ENCODE results near the gene PRKACA.
"Not testable (repeated sequence)": the region's sequence is repeated elsewhere in the genome, so short reads cannot be mapped to it uniquely, and the experiment has no call there.

Gene PRKACA

DNA sequence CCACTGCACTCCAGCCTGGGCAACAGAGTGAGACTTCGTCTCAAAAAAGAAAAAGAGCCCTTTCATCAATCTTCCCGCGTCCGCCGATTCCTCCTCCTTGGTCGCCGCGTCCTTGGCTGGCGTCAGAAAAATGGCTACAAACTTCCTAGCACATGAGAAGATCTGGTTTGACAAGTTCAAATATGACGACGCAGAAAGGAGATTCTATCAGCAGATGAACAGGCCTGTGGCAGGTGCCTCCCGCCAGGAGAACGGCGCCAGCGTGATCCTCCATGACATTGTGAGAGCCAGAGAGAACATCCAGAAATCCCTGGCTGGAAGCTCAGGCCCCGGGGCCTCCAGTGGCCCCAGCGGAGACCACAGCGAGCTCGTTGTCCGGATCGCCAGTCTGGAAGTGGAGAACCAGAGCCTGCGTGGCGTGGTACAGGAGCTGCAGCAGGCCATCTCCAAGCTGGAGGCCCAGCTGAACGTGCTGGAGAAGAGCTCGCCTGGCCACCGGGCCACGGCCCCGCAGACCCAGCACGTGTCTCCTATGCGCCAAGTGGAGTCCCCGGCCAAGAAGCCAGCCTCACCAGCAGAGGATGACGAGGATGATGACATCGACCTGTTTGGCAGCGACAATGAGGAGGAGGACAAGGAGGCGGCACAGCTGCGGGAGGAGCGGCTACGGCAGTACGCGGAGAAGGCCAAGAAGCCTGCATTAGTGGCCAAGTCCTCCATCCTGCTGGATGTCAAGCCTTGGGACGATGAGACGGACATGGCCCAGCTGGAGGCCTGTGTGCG is 47.1 kb downstream of the PRKACA start:
- DNase-seq (ENCODE audit: low read depth): no peak

DNA sequence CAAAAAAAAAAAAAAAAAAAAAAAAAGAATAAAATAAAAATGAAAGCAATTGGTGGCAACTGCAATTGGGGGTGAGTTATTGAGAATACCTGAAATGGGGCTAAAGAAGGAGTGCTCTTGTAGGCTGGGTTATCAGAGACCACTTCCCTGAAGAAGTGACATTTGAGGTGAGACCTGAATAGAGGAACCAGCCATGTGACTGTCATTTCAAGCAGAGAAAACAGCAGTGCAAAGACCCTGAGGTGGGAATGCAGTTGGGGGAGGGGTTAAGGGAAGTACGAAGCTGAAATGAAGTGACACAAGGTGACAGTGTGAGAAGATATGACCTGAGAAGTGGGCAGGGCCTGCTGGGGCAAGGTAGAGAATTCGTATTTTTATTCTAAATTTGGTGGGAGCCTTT is 51.4 kb downstream of the PRKACA start:
- no peak for DNase-seq (ENCODE audit: low read depth)

DNA sequence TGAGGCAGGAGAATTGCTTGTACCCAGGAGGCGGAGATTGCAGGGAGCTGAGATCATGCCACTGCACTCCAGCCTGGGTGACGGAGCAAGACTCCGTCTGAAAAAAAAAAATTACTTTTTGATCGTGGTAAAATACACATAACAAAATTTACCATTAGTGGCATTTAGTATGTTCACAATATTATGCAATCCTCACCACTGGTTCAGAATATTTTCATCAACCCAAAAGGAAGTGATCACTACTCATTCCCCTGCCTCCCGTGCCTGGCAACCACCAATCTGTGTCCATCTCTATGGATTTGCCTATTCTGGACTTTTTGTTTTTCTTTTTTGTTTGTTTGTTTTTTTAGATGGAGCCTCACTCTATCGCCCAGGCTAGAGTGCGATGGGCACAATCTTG is 54.5 kb downstream of the PRKACA start:
- peak; percentile 28 for DNase-seq (ENCODE audit: low read depth)

DNA sequence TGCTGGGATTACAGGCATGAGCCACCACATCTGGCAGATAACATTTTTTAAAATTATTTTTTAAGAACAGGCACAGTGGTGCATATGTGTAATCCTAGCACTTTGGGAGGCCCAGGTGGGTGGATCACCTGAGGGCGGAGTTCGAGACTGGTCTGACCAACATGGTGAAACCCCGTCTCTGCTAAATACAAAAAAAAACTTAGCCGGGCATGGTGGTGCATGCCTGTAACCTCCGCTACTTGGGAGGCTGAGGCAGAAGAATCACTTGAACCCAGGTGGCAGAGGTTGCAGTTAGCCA is 55.1 kb downstream of the PRKACA start:
- DNase-seq (ENCODE audit: low read depth): no peak

DNA sequence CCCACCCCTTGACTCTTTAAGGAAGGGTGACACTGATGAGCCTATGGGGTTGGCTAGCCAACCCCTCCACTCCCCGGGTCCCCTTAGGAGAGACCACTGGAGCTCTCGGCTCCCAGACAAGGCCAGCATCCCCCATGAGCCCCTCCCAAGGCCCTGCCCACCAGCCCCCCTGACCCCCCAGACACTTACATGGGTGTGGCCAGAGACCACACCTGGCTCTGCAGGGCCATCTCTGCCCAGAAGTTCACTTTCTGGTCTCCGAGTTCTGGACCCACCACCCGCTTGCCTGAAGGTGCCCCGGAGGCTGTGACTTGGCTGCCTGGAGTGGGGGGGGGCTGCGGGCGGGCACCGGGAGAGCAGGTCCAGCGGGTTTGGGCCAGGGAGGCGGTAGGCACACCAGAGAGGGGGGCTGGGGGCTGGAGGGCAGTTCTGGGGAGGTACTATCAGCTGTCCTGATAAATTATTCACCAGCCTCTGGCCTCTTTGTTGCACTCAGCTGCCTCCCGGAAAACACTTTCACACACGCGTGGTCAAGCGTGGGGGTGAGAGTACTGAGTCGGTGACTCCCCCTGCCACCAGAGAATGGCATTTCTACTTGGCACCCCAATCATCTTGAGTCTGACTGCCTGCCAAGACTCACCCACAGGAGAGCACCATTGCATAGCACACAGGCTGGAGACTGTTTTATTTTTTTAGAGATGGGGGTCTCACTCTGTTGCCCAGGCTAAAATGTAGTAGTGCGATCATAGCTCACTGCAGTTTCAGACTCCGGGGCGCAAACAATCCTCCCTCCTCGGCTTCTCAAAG is 55.6 kb downstream of the PRKACA start, which contains the start of gene PALM3:
Gene PALM3, minus strand, starts transcription at position 326 of the 807 bp plus-strand sequence. Its CDS starts 96 bp downstream, at position 230.
- no peak for DNase-seq (ENCODE audit: low read depth)

DNA sequence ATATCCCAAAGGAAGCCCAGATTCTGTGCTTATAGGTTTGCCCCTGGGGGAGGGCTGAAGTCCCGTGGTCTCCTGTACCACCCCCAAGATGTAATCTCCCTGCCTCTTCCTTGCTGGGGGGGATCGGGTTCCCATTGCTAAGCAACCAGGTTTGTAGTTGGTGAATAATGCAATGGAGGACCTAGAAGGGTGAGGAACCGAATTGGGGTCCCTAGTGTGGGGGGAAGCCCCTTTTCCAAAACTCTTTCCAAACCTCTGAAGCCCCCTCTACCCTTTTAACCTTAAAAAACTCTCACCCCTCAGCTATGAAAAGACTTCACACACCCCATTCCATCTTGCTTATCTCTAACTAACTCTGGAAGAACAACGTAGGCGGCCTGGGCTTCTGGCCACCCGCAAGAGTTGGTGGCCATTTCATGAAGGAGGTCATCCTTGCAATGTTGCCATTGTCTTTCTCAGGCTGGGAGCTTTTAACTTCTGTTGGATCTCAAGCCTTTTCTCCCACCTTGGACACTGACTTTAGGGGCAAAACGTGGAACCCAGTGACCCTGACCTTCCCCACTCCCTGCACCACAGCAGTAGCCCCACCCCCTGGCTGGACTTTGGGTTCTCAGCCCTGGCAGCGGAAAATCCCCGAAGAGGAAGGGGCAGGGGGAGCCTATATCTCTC is 56.3 kb downstream of the PRKACA start:
- no peak for DNase-seq (ENCODE audit: low read depth)

DNA sequence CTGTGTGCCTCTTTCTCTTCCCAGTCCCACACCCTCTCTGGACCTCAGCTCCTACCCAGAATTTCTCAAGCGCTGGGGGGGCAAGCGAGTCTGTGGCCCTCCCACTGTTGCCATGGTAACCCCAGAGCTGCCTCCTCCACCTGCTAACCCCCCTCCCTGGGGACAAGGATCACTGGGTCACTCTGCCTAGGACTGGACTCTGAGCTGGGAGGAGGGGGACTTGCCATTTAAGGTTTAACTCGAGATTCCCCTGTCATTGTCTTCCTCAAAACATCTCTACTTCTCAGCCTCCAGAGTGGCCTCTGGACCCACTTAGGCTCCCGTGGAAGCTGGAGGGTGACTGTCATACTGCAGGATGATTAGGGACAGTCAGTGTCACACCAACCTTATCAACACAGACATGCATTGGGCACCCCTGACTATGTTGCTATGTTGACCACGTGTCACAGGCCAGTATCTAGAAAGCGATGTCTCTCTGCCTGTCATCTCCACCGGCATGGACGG is 57.9 kb downstream of the PRKACA start:
- no peak for DNase-seq (ENCODE audit: low read depth)

DNA sequence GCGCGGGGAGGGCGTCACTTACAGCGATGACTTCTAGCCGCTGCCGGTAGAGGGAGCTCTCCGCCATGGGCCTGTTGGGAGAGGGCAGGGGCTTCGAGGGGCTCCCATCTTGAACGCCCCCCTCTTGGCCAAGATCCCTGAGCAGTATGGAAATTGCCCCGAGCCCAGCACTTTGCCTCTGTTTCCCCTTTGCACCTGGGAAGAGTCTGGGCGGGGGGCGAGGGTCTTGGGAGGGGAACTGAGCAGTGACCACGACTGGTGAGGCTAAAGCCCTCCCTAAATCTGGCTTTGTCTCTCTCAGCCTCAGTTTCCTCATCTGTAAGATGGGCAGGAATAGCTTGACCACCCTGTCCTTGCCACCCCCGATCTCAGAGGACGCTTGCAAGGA is 58.5 kb downstream of the PRKACA start:
- DNase-seq (ENCODE audit: low read depth): no peak

DNA sequence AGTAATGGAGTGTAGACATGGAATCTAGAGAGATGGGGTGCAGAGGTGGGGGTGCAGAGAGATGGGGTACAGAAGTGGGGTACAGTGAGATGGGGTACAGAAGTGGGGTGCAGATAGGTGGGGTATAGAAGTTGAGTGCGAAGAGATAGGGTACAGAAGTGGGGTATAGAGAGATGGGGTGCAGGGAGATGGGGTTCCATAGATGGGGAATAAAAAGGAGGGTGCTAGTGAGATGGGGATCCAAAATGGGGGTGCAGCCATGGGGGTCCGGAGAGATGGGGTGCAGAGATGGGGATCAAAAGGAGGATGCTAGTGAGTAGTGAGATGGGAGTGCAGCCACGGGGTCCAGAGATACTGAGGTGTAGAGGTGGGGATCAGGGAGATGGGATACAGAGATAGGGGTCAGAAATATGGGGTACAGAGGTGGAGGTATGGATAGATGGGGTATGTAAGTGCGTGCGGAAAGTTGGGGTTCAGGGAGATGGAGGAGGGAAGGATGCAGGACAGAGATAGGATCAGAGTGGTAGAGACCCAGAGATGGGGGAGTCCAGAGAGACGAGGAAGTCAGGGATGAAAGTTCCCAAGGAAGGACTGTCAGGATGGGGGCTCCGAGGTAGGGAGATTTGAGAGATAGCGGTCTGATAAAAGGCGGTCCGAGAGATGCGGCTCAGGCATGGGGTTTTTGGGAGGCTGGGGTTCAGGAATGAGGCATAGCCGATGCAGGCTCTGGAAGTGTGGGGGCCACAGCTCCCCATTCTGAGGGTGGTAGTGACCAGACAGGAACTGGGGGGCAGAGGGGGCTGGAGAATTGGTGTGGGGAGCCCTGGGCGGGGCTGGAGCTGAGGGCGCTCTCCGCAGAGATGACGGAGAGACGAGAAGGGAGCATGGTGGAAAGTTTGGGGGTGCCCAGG is 59.1 kb downstream of the PRKACA start:
- no peak for DNase-seq (ENCODE audit: low read depth)

DNA sequence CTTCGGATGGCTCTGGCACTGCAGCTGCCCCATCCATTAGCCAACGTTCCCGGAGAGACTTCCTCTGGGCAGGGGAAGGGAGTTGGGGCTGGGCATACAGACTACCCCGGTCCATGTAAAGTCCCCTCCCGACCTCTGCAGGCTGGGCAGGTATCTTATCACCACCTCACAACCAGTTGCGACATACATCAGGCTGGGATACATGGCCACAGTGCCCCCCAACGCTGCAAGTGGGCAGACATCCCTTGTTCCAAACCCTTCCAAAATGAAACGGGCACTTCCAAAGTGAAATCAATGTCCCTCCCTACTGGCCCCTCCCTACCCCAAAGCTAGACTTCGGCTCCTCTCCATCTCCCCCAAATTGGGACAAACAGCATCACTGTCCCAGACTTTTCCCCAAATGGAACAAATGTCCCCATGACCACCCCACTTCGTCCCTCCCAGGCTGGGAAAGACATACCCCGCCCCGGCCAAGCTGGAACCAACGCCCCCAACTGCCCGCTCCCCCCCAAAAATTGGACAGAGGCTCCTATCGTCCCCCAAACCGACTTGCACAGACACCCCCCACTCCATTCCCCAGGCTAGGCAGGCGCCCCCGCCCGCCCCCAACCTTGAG is 60.7 kb downstream of the PRKACA start:
- no peak for DNase-seq (ENCODE audit: low read depth)

DNA sequence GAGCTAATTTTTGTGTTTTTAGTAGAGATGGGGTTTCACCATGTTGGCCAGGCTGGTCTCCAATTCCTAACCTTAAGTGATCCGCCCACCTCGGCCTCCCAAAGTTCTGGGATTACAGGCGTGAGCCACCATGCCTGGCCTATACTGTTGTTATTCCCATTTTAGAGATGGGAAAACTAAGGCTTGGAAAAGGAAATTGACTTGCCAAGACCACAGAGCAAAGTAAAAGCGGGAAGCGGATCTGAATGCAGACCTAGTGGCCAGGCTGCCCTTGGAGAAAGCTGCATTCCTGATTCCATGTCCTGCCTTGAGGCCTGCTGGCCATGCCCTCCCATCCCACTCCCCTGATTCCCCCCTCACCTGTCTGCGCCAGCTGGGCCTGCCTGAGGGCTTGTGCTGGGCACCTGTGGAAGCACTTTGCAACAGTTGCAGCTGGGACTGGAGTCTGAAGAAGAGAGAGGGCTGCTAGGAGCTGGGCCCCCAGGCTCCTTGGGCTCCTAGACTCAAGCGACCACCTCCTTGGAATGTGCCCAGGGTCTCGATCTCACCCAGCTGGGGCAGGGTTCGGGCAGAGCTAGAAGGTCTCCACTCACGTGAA is 61.4 kb downstream of the PRKACA start:
- DNase-seq (ENCODE audit: low read depth): no peak

DNA sequence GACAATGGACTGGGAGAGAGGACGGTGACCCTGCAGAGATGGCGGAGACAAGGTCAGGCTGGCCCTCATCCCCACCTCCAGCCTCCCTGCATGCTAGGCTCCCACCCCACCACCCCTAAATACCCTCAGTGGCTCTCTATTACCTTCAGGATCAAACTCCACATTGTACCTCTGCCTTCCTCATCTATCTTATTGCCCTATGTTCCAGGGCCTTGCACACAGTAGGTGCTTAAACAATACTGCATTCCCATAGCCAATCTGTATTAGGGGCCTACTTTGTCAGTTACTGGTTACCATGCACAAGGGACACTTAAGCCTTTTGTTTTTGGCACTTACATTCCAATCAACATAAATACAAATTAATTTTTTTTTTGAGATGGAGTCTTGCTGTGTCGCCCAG is 62.2 kb downstream of the PRKACA start:
- no peak for DNase-seq (ENCODE audit: low read depth)

DNA sequence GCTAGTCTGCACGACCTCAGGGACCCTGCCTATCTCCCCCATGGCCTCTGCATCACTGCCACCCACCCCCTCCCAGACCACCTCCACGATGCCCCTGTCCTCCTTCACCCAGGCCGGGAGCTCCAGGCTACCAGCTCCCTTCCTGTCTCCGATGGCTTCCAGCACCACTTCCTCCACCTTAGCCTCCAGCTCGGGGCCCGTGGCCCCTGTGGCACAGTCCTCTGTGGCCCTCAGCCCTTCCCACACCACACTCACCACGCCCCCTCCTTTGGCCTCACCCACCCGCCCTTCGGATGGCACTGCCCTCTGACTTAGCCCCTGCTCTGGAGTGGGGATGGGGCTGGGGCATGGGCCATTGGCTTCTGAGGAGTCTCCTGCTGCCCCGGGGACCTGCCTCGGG is 62.8 kb downstream of the PRKACA start:
- DNase-seq (ENCODE audit: low read depth): no peak

DNA sequence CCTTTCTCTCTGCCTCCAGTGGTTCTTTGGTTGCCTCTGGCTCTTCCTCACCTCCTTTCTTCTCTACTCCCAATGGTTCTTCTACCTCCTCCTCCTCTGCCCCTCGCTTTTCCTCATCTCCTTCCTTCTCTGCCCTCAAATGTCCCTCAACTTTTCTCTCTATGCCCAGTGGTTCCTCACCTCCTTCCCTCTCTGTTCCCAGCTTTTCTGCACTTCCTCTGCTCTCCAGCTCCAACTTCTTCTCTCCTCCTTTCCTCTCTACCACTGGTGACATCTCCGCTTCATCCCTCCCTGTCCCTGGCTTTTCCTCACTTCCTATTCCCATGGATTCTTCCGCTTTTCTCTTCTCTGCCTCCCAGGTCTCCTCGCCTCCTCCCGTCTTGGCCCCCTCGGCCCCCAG is 63.5 kb downstream of the PRKACA start:
- DNase-seq (ENCODE audit: low read depth): no peak

DNA sequence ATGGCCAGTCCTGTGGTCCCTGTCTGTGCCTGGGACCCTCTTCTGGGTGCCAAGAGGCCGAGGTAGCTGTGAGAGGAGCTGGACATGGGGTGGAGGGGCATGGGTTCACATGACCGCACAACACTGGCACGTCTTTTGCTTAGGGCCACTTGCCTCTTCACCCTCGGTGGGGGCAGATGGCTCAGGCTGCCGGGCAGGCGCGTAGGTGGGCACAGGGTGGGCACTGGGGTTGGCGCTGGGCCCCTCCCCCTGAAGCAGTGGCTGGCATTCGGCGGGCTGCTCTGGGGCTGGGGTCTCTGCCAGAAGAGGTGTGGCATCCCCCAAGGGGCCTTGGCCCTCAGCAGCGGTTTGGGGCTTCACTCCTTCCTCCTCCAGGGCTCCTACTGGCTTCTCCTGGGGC is 64.1 kb downstream of the PRKACA start:
- DNase-seq (ENCODE audit: low read depth): no peak

DNA sequence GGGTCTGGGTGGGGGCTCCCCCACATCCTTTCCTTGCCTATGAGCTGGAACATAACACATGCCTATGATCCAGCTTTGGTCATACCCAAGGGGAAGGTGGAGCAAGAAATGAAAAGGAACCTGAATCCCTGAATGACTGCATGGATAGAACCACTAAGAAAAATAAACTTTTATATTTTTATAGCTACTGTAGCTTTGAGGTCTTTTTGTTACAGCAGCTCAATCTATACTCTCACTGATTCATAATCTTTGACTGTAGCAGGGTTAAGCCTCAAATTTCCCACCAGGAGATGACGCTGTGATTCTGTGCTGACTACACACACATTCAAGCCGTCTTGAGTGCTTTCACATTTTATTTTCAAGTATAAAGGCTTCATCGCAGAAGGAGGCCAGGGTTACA is 64.5 kb downstream of the PRKACA start:
- DNase-seq (ENCODE audit: low read depth): no peak

DNA sequence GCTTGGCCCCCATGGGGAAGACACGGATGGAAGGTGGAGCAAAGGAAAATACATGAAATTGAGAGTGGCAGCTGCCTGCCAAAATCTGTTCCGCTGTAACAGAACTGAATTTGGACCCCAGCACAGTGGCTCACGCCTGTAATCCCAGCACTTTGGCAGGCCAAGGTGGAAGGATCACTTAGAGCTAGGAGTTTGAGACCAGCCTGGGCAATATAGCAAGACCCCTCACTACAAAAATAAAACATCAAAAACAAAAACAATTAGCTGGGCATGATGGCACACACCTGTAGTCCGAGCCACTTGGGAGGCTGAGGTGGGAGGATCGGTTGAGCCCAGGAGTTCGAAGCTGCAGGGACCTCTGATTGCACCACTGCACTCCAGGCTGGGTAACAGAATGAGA is 65.1 kb downstream of the PRKACA start:
- DNase-seq (ENCODE audit: low read depth): no peak

DNA sequence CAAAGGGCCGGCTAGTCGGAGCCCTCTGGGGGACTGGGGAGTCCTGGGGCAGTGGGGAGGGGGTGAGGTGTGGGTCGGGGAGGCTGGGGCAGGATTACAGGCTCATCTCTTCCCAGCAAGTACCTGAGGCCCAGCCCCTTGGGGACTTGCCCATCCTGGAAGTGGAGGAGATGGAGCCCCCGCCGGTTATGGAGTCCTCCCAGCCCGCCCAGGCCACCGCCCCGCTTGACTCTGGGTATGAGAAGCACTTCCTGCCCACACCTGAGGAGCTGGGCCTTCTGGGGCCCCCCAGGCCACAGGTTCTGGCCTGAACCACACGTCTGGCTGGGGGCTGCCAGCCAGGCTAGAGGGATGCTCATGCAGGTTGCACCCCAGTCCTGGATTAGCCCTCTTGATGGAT is 65.6 kb downstream of the PRKACA start:
- DNase-seq (ENCODE audit: low read depth): no peak

DNA sequence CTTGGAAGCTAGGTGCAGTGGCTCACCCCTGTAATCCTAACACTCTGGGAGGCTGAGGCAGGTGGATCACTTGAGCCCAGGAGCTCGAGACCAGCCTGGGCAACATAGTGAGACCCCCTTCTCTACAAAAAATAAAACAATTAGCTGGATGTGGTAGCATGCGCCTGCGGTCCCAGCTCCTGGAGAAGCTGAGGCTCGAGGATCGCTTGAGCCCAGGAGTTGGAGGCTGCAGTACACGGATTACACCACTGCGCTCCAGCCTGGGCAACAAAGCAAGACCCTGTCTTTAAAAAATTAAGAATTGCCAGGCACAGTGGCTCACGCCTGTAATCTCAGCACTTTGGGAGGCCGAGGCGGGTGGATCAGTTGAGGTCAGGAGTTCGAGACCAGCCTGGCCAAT is 66.6 kb downstream of the PRKACA start:
- not testable (repeated sequence) for DNase-seq (ENCODE audit: low read depth)

DNA sequence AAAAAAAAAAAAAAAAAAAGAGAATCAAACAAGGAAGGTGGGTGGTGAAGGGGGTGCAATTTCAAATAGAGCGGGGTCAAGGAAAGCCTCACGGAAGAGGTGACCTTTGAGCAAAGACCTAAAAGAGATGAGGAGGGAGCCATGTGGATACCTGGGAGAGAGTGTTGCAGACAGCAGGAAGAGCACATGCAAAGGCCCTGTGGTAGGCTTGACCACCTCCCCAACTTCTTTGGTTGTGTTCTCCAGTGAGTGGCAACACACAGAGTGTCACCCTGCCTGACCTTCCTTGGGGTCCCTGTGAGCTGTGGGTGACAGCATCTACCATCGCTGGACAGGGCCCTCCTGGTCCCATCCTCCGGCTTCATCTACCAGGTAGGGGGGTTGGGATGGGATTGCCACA is 67.0 kb downstream of the PRKACA start:
- DNase-seq (ENCODE audit: low read depth): no peak

Measured in EH (cell line).